ENCODE results near the gene MGAT5B. TPM values are rescaled to one million over a fixed set of nuclear protein-coding genes. Genes with fewer than 3 reads are reported as not detected.

The MGAT5B gene
- total RNA-seq, 2 experiments from 2014 or later, result 0.12 to 0.18 TPM

- no peak overlapping the region for H3K27ac Mint-ChIP-seq
- H3K4me1 Mint-ChIP-seq, result peaks cover 2% of the 10 kb centered on the region
- DNase-seq, result no peak
- no peak overlapping the region for H3K4me3 Mint-ChIP-seq
- H3K36me3 Mint-ChIP-seq, result no peaks in the 10 kb centered on the region
- H3K27me3 Mint-ChIP-seq, result no peaks in the 10 kb centered on the region
- no peaks in the 10 kb centered on the region for H3K9me3 Mint-ChIP-seq
Measured at GRCh38 chr17:76932402-76933333, 64.5 kb downstream of the MGAT5B start.

- Mint-ChIP-seq H3K36me3 (no peaks in the 10 kb centered on the region), H3K27ac (no peak overlapping the region), H3K4me1 (peaks cover 2% of the 10 kb centered on the region), H3K27me3 (no peaks in the 10 kb centered on the region), H3K4me3 (no peak overlapping the region), H3K9me3 (no peaks in the 10 kb centered on the region)
- DNase-seq, result no peak
Measured at GRCh38 chr17:76934561-76935320, 66.5 kb downstream of the MGAT5B start.

- no peak overlapping the region for H3K4me3 Mint-ChIP-seq
- no peaks in the 10 kb centered on the region for H3K9me3 Mint-ChIP-seq
- H3K36me3 Mint-ChIP-seq, result no peaks in the 10 kb centered on the region
- no peaks in the 10 kb centered on the region for H3K27me3 Mint-ChIP-seq
- DNase-seq, result no peak
- H3K27ac Mint-ChIP-seq, result no peak overlapping the region
- H3K4me1 Mint-ChIP-seq, result peaks cover 2% of the 10 kb centered on the region
Measured at GRCh38 chr17:76935331-76935730, 67.1 kb downstream of the MGAT5B start.

- DNase-seq, result no peak
- Mint-ChIP-seq H3K4me3 (no peak overlapping the region), H3K36me3 (no peaks in the 10 kb centered on the region), H3K9me3 (no peaks in the 10 kb centered on the region), H3K27ac (no peak overlapping the region), H3K27me3 (no peaks in the 10 kb centered on the region), H3K4me1 (peaks cover 2% of the 10 kb centered on the region)
Measured at GRCh38 chr17:76937238-76937637, 69.0 kb downstream of the MGAT5B start.

GRCh38 chr17:76938009-76938408 is 69.8 kb downstream of the MGAT5B start:
- Mint-ChIP-seq H3K9me3 (no peaks in the 10 kb centered on the region), H3K36me3 (no peaks in the 10 kb centered on the region), H3K27ac (no peak overlapping the region), H3K27me3 (no peaks in the 10 kb centered on the region), H3K4me1 (peaks cover 3% of the 10 kb centered on the region), H3K4me3 (no peak overlapping the region)
- DNase-seq, result no peak

- peaks cover 2% of the 10 kb centered on the region for H3K4me1 Mint-ChIP-seq
- no peaks in the 10 kb centered on the region for H3K9me3 Mint-ChIP-seq
- no peaks in the 10 kb centered on the region for H3K27me3 Mint-ChIP-seq
- no peaks in the 10 kb centered on the region for H3K36me3 Mint-ChIP-seq
- H3K4me3 Mint-ChIP-seq, result no peak overlapping the region
- H3K27ac Mint-ChIP-seq, result no peak overlapping the region
- no peak for DNase-seq
Measured at GRCh38 chr17:76940295-76940694, 72.1 kb downstream of the MGAT5B start.

GRCh38 chr17:76940738-76941350 is 72.6 kb downstream of the MGAT5B start:
- H3K9me3 Mint-ChIP-seq, result no peaks in the 10 kb centered on the region
- H3K4me3 Mint-ChIP-seq, result no peak overlapping the region
- H3K27me3 Mint-ChIP-seq, result no peaks in the 10 kb centered on the region
- peaks cover 2% of the 10 kb centered on the region for H3K4me1 Mint-ChIP-seq
- no peak for DNase-seq
- no peak overlapping the region for H3K27ac Mint-ChIP-seq
- no peaks in the 10 kb centered on the region for H3K36me3 Mint-ChIP-seq

GRCh38 chr17:76943202-76943601 is 75.0 kb downstream of the MGAT5B start:
- Mint-ChIP-seq H3K27me3 (no peaks in the 10 kb centered on the region), H3K4me3 (no peak overlapping the region), H3K9me3 (no peaks in the 10 kb centered on the region), H3K27ac (no peak overlapping the region), H3K4me1 (peaks cover 2% of the 10 kb centered on the region), H3K36me3 (no peaks in the 10 kb centered on the region)
- no peak for DNase-seq

GRCh38 chr17:76943781-76944213 is 75.6 kb downstream of the MGAT5B start:
- Mint-ChIP-seq H3K4me3 (no peak overlapping the region), H3K27ac (no peak overlapping the region), H3K36me3 (no peaks in the 10 kb centered on the region), H3K27me3 (no peaks in the 10 kb centered on the region), H3K4me1 (peaks cover 2% of the 10 kb centered on the region), H3K9me3 (no peaks in the 10 kb centered on the region)
- no peak for DNase-seq

- no peaks in the 10 kb centered on the region for H3K36me3 Mint-ChIP-seq
- no peak overlapping the region for H3K27ac Mint-ChIP-seq
Measured at GRCh38 chr17:76944477-76944876, 76.3 kb downstream of the MGAT5B start.

GRCh38 chr17:76946111-76946771 is 78.0 kb downstream of the MGAT5B start:
- H3K36me3 Mint-ChIP-seq, result no peaks in the 10 kb centered on the region
- no peak overlapping the region for H3K27ac Mint-ChIP-seq
- H3K27me3 Mint-ChIP-seq, result no peaks in the 10 kb centered on the region

More at GRCh38 chr17:76944477-76944876, 76.3 kb downstream of the MGAT5B start:
- peaks cover 2% of the 10 kb centered on the region for H3K4me1 Mint-ChIP-seq
- no peak overlapping the region for H3K4me3 Mint-ChIP-seq
- DNase-seq, result no peak
- H3K27me3 Mint-ChIP-seq, result no peaks in the 10 kb centered on the region
- no peaks in the 10 kb centered on the region for H3K9me3 Mint-ChIP-seq

GRCh38 chr17:76946772-76947135 is 78.5 kb downstream of the MGAT5B start:
- DNase-seq, result no peak
- H3K9me3 Mint-ChIP-seq, result no peaks in the 10 kb centered on the region
- no peaks in the 10 kb centered on the region for H3K27me3 Mint-ChIP-seq
- no peak overlapping the region for H3K27ac Mint-ChIP-seq
- H3K4me1 Mint-ChIP-seq, result peaks cover 2% of the 10 kb centered on the region
- no peaks in the 10 kb centered on the region for H3K36me3 Mint-ChIP-seq
- no peak overlapping the region for H3K4me3 Mint-ChIP-seq

More at GRCh38 chr17:76946111-76946771, 78.0 kb downstream of the MGAT5B start:
- H3K9me3 Mint-ChIP-seq, result no peaks in the 10 kb centered on the region
- H3K4me1 Mint-ChIP-seq, result peaks cover 2% of the 10 kb centered on the region
- no peak for DNase-seq
- no peak overlapping the region for H3K4me3 Mint-ChIP-seq

- peaks cover 2% of the 10 kb centered on the region for H3K4me1 Mint-ChIP-seq
- H3K9me3 Mint-ChIP-seq, result no peaks in the 10 kb centered on the region
- no peaks in the 10 kb centered on the region for H3K27me3 Mint-ChIP-seq
- DNase-seq, result no peak
- H3K36me3 Mint-ChIP-seq, result no peaks in the 10 kb centered on the region
- no peak overlapping the region for H3K27ac Mint-ChIP-seq
- H3K4me3 Mint-ChIP-seq, result no peak overlapping the region
Measured at GRCh38 chr17:76947309-76947708, 79.1 kb downstream of the MGAT5B start.

GRCh38 chr17:76947771-76948170 is 79.6 kb downstream of the MGAT5B start:
- H3K9me3 Mint-ChIP-seq, result no peaks in the 10 kb centered on the region
- no peaks in the 10 kb centered on the region for H3K36me3 Mint-ChIP-seq
- peaks cover 2% of the 10 kb centered on the region for H3K4me1 Mint-ChIP-seq
- DNase-seq, result no peak
- H3K4me3 Mint-ChIP-seq, result no peak overlapping the region
- H3K27ac Mint-ChIP-seq, result no peak overlapping the region
- no peaks in the 10 kb centered on the region for H3K27me3 Mint-ChIP-seq

- no peaks in the 10 kb centered on the region for H3K27me3 Mint-ChIP-seq
- H3K36me3 Mint-ChIP-seq, result no peaks in the 10 kb centered on the region
- H3K4me3 Mint-ChIP-seq, result no peak overlapping the region
- H3K4me1 Mint-ChIP-seq, result no peaks in the 10 kb centered on the region
- H3K27ac Mint-ChIP-seq, result no peak overlapping the region
- DNase-seq, result no peak
- H3K9me3 Mint-ChIP-seq, result no peaks in the 10 kb centered on the region
Measured at GRCh38 chr17:76948301-76948700, 80.1 kb downstream of the MGAT5B start.

Data from activated naive CD8-positive, alpha-beta T cell treated with anti-CD3 and anti-CD28 coated beads for 36 hours (primary cell).